HG03064 (cell line): ENCODE data around the gene SERPINA3.

Source experiments
- ATAC-seq: cut with Tn5 transposase; IDR thresholded peaks from one replicate; pipeline ENCODE4 v1.9.1; 2021; ENCODE audit warnings: low read depth; ENCODE audit not compliant: unreplicated experiment

SERPINA3 gene

DNA sequence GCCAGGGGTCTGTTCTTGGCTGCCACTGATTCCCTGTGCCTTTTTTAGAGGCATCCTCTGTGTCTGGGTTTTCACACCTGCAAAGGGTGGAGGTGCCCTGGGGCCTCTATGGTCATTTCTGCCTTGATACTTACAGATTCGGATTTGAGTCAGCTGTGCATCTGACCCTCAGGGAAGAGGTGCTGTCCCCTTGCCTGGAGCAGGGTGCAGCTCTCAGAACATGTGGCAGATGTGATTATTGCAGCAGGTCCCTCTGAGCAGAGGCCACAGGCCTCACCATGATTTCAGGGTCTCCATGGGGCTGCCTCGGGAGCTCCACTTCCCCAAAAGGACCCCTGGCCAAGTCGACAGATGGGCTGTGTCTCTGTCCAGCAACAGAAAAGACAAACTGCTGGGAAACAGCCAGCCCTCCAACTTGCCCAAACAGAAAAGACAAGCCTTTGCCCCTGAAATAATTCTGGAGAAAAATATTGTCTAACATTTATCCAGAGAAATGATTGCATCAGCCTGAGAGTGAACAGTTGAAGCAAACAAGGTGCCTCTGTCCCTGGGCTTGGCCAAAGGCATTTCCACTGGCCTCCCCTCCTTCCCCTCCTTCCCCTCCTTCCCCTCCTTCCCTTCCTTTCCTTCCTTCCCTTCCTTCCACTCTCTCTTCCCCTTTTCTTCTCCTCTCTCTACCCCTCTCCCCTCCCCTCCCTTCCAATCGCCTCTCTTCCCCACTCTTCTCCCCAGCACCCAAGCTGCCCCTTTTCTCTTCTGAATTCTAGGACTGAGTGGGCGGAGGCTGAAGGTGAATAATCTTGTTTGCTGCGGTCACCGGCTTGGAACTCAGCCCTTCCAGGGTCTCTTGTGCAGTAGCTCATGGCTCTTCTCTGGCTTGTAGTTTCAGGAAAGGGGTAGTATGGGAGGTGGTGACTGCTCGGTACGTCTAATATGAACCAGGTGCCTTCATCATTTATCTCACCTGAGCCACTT is 676 bp downstream of the SERPINA3 start:
- ATAC-seq, result no peak

DNA sequence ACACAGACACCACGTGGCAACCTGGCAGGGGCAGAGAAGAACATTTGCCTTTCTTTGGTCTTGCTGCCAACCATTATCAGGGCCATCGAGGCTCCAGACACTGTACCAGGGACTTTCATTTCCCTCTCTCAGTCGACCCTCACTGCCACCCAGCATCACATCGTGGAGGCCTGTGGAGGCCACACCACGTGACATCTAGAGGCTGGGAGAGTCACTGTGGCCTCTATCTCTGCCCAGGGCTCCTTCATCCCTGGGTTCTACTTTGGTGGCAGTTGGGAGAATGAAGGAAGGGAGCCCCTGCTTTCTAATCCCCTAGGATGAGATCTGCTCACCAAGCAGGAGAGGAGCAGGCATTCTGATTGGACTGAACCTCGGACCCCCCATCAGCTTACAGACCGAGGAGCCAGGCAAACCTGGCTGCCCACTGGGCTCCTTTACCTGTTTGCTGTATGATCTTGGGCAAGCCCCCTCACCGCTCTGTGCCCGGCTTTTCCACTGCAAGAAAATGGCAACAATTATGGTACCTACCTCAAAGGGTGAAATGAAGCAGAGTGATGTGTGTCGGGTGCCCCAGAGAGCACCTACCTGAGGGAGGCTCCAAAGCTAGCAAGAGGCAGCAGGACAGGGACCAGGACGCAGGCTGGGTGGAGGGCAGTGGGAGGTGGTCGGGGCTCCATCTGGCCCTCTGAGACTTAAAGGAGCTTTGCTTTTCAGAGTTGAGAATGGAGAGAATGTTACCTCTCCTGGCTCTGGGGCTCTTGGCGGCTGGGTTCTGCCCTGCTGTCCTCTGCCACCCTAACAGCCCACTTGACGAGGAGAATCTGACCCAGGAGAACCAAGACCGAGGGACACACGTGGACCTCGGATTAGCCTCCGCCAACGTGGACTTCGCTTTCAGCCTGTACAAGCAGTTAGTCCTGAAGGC is 1.8 kb downstream of the SERPINA3 start:
- no peak for ATAC-seq

- ATAC-seq, result no peak
These were observed 2.6 kb downstream of the SERPINA3 start for GRCh38 chr14:94614802-94615201.

DNA sequence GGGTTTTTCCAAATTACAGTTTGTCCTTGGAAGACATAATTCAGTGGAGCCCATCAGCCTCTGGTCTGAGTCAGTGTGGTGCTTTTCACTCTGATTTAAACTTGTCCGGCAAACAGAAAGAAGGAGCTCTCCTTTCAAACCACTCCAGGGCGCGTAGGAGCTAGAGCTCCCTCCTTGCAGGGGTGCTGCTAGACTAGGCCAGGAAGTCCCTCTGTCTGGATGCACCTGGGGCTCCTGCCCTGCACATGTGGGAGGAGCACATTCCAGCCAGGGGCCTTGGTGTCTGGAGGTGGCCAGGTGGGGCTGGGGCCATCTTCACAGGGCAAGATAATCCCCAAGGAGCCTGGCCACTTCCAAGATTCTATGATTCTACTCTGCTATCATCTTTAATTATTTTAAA is 3.1 kb downstream of the SERPINA3 start:
- no peak for ATAC-seq

DNA sequence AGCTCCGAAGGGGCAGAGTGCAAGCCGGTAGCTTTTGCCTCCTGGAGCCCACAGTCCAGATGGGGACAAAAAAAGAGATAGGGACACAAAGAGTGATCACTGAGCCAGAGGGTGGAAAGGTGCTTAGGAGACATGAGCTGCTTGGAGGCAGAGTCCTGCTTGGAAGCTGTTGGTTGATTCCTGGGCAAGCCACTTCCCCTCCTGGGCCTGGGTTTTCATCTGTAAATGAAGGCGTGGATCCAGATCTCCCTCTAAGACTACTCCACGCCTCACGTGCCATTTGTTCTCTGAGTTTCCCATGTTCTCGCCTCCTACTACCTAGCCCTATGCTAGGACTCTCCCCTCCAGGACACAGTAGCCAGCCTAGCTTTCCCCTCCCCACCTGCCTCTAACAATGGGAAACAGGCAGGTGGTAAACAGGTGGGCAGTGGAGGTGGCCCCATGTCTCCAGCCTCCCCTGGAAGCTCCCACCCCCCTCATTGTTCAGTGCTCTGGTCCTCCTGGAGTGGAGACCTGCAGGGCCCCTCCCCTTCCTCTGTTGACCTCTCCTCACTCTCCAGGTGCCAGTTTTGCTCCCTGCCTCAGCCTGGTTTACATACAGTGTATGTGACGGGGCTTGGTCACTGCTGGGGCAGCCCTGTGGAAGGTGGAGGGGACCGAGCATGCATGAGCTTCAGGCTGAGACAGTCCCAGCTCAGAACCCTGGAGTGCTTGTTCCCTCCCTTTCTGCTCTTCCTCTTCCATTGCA is 3.8 kb downstream of the SERPINA3 start:
- ATAC-seq, result no peak

GRCh38 chr14:94617366-94617941 is 5.3 kb downstream of the SERPINA3 start:
- ATAC-seq, result no peak

GRCh38 chr14:94617988-94618822 is 6.0 kb downstream of the SERPINA3 start:
- ATAC-seq, result no peak

DNA sequence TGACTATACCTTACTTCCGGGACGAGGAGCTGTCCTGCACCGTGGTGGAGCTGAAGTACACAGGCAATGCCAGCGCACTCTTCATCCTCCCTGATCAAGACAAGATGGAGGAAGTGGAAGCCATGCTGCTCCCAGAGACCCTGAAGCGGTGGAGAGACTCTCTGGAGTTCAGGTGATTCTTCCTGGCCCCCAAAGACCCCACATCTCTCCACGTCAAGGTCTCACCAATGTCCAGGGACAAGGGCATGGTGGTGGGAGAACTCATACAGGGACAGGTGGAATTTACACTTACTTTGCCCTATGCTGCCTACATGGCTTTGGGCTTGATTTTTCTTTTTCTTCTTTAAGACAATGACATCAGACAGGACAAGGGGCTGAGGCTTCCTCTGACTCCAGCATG is 7.1 kb downstream of the SERPINA3 start:
- ATAC-seq, result no peak

GRCh38 chr14:94620597-94620996 is 8.4 kb downstream of the SERPINA3 start:
- ATAC-seq, result no peak

- no peak for ATAC-seq
These were observed 9.4 kb downstream of the SERPINA3 start for GRCh38 chr14:94621358-94622134.

DNA sequence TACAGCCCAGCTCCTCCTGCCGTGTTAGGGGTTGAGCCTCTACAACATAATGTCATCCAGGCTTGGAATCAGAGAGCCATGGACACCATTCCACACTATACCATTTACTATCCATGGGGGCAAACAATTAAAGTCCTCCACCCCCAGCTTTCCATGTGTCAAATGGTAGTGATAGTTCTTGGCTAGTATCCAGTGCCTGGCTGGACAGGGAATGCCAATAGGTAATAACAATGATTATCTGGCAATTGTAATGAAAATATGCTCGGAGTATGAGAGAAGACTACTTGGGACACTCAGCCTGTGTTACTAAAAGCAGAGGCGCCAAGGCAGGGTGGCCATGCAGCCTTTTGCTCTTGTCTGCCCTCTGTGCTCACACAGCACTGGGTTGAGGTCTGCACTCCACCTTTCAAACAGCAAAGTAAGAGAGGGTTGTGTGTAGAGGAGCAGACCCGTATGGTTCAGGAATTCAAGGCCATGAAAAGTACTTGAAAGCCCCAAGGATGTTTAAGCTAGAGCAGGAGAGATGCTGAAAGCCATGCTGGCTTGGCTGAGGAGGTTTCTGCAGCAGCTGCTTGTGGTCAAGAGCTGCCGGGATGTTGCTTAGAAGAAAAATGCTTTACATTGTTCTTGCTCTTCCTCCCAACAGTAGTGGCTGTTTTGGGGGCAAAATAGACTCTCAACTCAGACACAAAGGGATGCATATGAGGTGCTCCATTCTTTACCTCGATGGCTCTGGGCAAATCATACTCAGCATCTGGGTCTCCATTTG is 10.6 kb downstream of the SERPINA3 start:
- no peak for ATAC-seq

GRCh38 chr14:94623422-94623809 is 11.2 kb downstream of the SERPINA3 start:
- no peak for ATAC-seq

- no peak for ATAC-seq
These were observed 11.8 kb downstream of the SERPINA3 start for GRCh38 chr14:94623856-94624499.

GRCh38 chr14:94624537-94625352 is 12.6 kb downstream of the SERPINA3 start:
- no peak for ATAC-seq

- ATAC-seq, result no peak
These were observed 13.1 kb downstream of the SERPINA3 start for GRCh38 chr14:94625353-94625635.

DNA sequence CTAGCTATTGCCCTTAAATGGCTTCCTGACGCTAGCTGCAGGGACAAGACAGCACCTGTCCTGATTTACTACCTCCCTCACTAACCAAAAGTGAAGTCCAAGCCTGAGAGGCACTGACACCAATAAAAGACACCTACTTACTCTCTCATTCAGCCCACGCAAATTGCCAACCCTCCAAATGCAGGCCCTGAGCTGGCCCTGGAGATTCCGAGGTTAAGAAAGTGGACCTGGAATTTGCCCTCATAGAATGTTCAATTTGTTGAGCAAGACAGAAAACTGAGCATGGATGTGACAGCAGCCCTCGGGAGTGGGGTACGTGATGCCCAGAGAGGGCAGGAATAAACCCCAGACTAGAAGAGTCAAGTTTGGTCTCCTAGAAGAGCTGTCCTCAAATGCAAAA is 16.4 kb downstream of the SERPINA3 start:
- ATAC-seq, result no peak

- no peak for ATAC-seq
These were observed 18.2 kb downstream of the SERPINA3 start for GRCh38 chr14:94630396-94630795.
